BJ (cell line): ENCODE measurements around the gene HBA1. TPM values are rescaled to one million over a fixed set of nuclear protein-coding genes. Genes with fewer than 3 reads are reported as not detected.

ENCODE experiments used
- CTCF ChIA-PET: fragments of 350-600 bp; formaldehyde crosslinking; extraction: SDS; loops from one replicate; lab custom pipeline; 2021; ENCODE audit warnings: antibody characterized with exemption, inconsistent platforms; lab: Yijun Ruan, JAX
- POLR2A ChIA-PET: fragments of 300-600 bp; sonication (Branson Sonifier 250); formaldehyde crosslinking; extraction: SDS; loops from one replicate; lab custom pipeline; 2021; ENCODE audit warnings: antibody characterized with exemption; lab: Charles Lee
- DNase-seq: peaks from one replicate; pipeline ENCODE4 v3.0.0-alpha.2; 2011; ENCODE audit warnings: low read depth
- H3K27me3 ChIP-seq: 2 replicates; pipeline ENCODE4 v1.6.0; 2011; ENCODE audit warnings: low read length; ENCODE audit not compliant: control insufficient read depth, insufficient read depth
- H3K36me3 ChIP-seq: 2 replicates; pipeline ENCODE4 v1.5.1; 2011; ENCODE audit warnings: low read length; ENCODE audit not compliant: control insufficient read depth, insufficient read depth
- H3K4me3 ChIP-seq: 2 replicates; pipeline ENCODE4 v1.5.1; 2011; ENCODE audit warnings: low read depth, mild to moderate bottlenecking, control low read depth, low read length
- polyA plus RNA-seq: library from polyadenylated mRNA; depleted of rRNA; stranded (reverse); fragments of >200 nt; gene quantifications from 2 replicates; pipeline ENCODE4 v1.2.3, GENCODE V29; 2011
- TF ChIP-seq, protein P1 (sequence below): IDR thresholded peaks from 2 replicates; pipeline ENCODE4 v1.5.1; 2011; ENCODE audit warnings: low read depth, mild to moderate bottlenecking, control low read depth, inconsistent platforms, low read length, moderate library complexity; ENCODE audit not compliant: insufficient read depth

HBA1 gene
- polyA plus RNA-seq, 1 experiment, result not detected

DNA sequence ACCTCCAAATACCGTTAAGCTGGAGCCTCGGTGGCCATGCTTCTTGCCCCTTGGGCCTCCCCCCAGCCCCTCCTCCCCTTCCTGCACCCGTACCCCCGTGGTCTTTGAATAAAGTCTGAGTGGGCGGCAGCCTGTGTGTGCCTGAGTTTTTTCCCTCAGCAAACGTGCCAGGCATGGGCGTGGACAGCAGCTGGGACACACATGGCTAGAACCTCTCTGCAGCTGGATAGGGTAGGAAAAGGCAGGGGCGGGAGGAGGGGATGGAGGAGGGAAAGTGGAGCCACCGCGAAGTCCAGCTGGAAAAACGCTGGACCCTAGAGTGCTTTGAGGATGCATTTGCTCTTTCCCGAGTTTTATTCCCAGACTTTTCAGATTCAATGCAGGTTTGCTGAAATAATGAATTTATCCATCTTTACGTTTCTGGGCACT, 928 bp downstream of the HBA1 start:
- ChIA-PET POLR2A (no interaction called here), CTCF (interaction anchor here (1.0 to 1.7 kb wide), 3 partner anchors 60 to 185 kb away, joined by 3 to 6 read pairs (median 3); no protein-coding TSS in a partner anchor)
- H3K27me3 ChIP-seq, result peaks cover 18% of the 10 kb centered on the region

DNA sequence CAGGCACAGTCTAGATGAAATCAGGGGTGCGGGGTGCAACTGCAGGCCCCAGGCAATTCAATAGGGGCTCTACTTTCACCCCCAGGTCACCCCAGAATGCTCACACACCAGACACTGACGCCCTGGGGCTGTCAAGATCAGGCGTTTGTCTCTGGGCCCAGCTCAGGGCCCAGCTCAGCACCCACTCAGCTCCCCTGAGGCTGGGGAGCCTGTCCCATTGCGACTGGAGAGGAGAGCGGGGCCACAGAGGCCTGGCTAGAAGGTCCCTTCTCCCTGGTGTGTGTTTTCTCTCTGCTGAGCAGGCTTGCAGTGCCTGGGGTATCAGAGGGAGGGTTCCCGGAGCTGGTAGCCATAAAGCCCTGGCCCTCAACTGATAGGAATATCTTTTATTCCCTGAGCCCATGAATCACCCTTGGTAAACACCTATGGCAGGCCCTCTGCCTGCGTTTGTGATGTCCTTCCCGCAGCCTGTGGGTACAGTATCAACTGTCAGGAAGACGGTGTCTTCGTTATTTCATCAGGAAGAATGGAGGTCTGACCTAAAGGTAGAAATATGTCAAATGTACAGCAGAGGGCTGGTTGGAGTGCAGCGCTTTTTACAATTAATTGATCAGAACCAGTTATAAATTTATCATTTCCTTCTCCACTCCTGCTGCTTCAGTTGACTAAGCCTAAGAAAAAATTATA, 1.6 kb downstream of the HBA1 start:
- H3K4me3 ChIP-seq, result no peak overlapping the region
- H3K27me3 ChIP-seq, result peaks cover 18% of the 10 kb centered on the region
- no peaks in the 10 kb centered on the region for H3K36me3 ChIP-seq
- POLR2A ChIA-PET, result no interaction called here
- TF ChIP-seq, protein P1, sequence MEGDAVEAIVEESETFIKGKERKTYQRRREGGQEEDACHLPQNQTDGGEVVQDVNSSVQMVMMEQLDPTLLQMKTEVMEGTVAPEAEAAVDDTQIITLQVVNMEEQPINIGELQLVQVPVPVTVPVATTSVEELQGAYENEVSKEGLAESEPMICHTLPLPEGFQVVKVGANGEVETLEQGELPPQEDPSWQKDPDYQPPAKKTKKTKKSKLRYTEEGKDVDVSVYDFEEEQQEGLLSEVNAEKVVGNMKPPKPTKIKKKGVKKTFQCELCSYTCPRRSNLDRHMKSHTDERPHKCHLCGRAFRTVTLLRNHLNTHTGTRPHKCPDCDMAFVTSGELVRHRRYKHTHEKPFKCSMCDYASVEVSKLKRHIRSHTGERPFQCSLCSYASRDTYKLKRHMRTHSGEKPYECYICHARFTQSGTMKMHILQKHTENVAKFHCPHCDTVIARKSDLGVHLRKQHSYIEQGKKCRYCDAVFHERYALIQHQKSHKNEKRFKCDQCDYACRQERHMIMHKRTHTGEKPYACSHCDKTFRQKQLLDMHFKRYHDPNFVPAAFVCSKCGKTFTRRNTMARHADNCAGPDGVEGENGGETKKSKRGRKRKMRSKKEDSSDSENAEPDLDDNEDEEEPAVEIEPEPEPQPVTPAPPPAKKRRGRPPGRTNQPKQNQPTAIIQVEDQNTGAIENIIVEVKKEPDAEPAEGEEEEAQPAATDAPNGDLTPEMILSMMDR, result no peak
- DNase-seq, result no peak
- CTCF ChIA-PET, result interaction anchor here (1.0 to 1.7 kb wide), 3 partner anchors 60 to 184 kb away, joined by 3 to 6 read pairs (median 3); no protein-coding TSS in a partner anchor

More for the DNA sequence above, 928 bp downstream of the HBA1 start:
- H3K4me3 ChIP-seq, result no peak overlapping the region
- DNase-seq, result no peak
- TF ChIP-seq, protein P1, result no peak
- no peaks in the 10 kb centered on the region for H3K36me3 ChIP-seq

DNA sequence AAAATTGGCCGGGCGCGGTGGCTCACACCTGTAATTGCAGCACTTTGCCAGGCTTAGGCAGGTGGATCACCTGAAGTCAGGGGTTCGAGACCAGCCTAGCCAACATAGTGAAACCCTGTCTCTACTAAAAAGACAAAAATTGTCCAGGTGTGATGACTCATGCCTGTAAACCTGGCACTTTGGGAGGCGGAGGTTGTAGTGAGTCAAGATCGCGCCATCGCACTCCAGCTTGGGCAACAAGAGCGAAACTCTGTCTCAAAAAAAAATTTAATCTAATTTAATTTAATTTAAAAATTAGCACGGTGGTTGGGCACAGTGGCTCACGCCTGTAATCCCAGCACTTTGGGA, 2.2 kb downstream of the HBA1 start:
- no peak overlapping the region for H3K4me3 ChIP-seq
- no peaks in the 10 kb centered on the region for H3K36me3 ChIP-seq
- peaks cover 18% of the 10 kb centered on the region for H3K27me3 ChIP-seq
- ChIA-PET CTCF (interaction anchor here (1.7 kb wide), 1 partner anchor 61 kb away, joined by 6 read pairs; no protein-coding TSS in a partner anchor), POLR2A (no interaction called here)
- no peak for DNase-seq
- TF ChIP-seq, protein P1, result no peak

DNA sequence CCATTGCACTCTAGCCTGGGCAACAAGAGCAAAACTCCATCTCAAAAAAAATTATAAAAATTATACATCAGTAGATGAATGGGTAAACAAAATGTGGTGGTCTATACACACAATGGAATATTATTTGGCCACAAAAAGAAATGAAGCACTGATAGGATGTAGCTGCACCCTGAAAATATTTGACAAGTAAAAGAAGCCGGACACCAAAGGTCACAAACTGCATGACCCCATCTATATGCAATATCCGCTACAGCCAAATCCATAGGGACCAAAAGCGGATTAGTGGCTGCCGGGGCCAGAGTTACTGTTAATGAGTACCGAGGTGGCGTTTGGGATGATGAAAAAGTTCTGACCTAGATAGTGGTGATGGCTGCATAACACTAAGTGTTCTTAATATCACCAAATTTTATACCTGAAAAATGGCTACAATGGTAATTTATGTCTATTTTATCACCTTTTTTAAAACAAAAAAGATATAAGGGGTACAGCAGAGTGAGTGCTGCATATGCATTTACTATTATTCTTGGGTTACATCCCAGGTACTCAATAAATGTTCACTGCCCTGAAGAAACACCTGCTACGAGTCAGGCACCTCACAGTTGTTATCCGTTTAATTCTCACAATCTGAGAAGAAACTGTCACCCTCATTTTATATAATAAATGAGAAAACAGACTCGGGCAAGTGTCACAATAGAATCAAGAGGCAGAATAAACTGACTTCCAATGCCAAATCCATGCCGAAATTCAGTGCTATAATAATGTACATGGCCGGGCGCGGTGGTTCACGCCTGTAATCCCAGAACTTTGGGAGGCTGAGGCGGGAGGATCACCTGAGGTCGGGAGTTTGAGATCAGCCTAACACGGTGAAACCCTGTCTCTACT, 3.0 kb downstream of the HBA1 start:
- Histone ChIP-seq H3K36me3 (no peaks in the 10 kb centered on the region; the same call in 1 of the 2 replicates), H3K4me3 (no peak overlapping the region), H3K27me3 (peaks cover 18% of the 10 kb centered on the region)
- DNase-seq, result no peak
- CTCF ChIA-PET, result interaction anchor here (1.0 to 2.3 kb wide), 11 partner anchors 9 to 183 kb away, joined by 3 to 18 read pairs (median 4); no protein-coding TSS in a partner anchor
- TF ChIP-seq, protein P1, result no peak
- POLR2A ChIA-PET, result no interaction called here
